ENCODE data around the gene PTK6. TPM values are rescaled to one million over a fixed set of nuclear protein-coding genes. Genes with fewer than 3 reads are reported as not detected.

The PTK6 gene
- total RNA-seq, 1 experiment from 2014 or later: 6.7 TPM

- H4K20me1 ChIP-seq (ENCODE audit: insufficient read depth): no peaks in the 10 kb centered on the region
- peaks cover 50% of the 10 kb centered on the region for H3K79me2 ChIP-seq (ENCODE audit: insufficient read depth, low read length)
- H3K4me3 ChIP-seq (replicated peaks in 1 of 2; ENCODE audit: low read depth in 1 of 2, low read length in 2 of 2): no peak overlapping the region
- no peak overlapping the region for H2AFZ ChIP-seq (ENCODE audit: low read depth, low read length, poor library complexity, severe bottlenecking)
- no peak overlapping the region for H3K27ac ChIP-seq (ENCODE audit: low read depth, low read length)
- H3K36me3 ChIP-seq (ENCODE audit: control insufficient read depth in 1 of 2, insufficient read depth in 2 of 2, low read length in 2 of 2): peaks cover 44 to 78% of the 10 kb centered on the region in 2 experiments
- ChIA-PET CTCF (no interaction called here), POLR2A (no interaction called here), RAD21 (ENCODE audit: low non-redundant PET in 1 of 2, low total read pairs in 2 of 2, uncharacterized antibody in 2 of 2, unreplicated experiment in 2 of 2) (no interaction called here)
- H3K9me2 ChIP-seq (ENCODE audit: insufficient read depth): no peaks in the 10 kb centered on the region
- H3K4me2 ChIP-seq (ENCODE audit: low read length): no peak overlapping the region
- ATAC-seq (no peak), DNase-seq (ENCODE audit: low read depth, low spot score) (no peak)
- TF ChIP-seq ATF3 (IDR thresholded peaks at IDR 0.05) (no peak), POLR2AphosphoS5 (IDR thresholded peaks at IDR 0.05; ENCODE audit: low read depth, low read length) (no peak), ZBTB33 (IDR thresholded peaks at IDR 0.05; ENCODE audit: extremely low read depth, insufficient replicate concordance, low read length) (no peak), EZH2 (IDR thresholded peaks at IDR 0.05) (no peak), REST (IDR thresholded peaks at IDR 0.05; ENCODE audit: low read depth) (no peak), EZH2phosphoT487 (IDR thresholded peaks at IDR 0.05; ENCODE audit: borderline replicate concordance) (no peak), JUND (IDR thresholded peaks at IDR 0.05) (no peak), SP1 (IDR thresholded peaks at IDR 0.05; ENCODE audit: low read depth) (no peak), ZFX (IDR thresholded peaks at IDR 0.05) (no peak), TCF7L2 (IDR thresholded peaks at IDR 0.05; ENCODE audit: borderline replicate concordance, extremely low read depth, insufficient read depth, insufficient read length) (no peak), SRF (IDR thresholded peaks at IDR 0.05; ENCODE audit: low read depth) (no peak), MAX (IDR thresholded peaks at IDR 0.05) (no peak), EGR1 (IDR thresholded peaks at IDR 0.05; ENCODE audit: low read depth) (no peak), ELF1 (IDR thresholded peaks at IDR 0.05; ENCODE audit: borderline replicate concordance, low read depth) (no peak)
- BruUV-seq (replicated peaks): no TSS peak
- no peaks in the 10 kb centered on the region for H3K9me3 ChIP-seq (ENCODE audit: control insufficient read depth in 1 of 2, insufficient read depth in 1 of 2, low read depth in 1 of 2, low read length in 2 of 2)
- intact Hi-C loops (cut with micrococcal nuclease): no loop called here
- H3K9ac ChIP-seq (ENCODE audit: low read length): no peak overlapping the region
- H3K4me1 ChIP-seq (ENCODE audit: control insufficient read depth in 1 of 2, insufficient read depth in 2 of 2, low read length in 2 of 2): peaks cover 11 to 21% of the 10 kb centered on the region in 2 experiments; a peak in 3 of 4 replicates
- H3K27me3 ChIP-seq (ENCODE audit: insufficient read depth, low read length): no peaks in the 10 kb centered on the region
Measured at GRCh38 chr20:63493563-63494020, 43.6 kb downstream of the PTK6 start.

All from HCT116 (cell line).